WTC11 (cell line): Measurements from ENCODE around the gene CCDC8. TPM values are rescaled to one million over a fixed set of nuclear protein-coding genes. Genes with fewer than 3 reads are reported as not detected.
A peak's percentile ranks its signal among the peaks of the same experiment; 100 is the strongest.

Source experiments
- ATAC-seq: fragments of 200-7000 bp; cut with Tn5 transposase; 2 replicates; pipeline ENCODE4 v1.10.0; 2021; ENCODE audit warnings: mild to moderate bottlenecking, moderate library complexity
- CTCF ChIA-PET: fragments of 300-600 bp; sonication (Branson Sonifier 250); formaldehyde crosslinking; loops from one replicate; lab custom pipeline; 2021; ENCODE audit warnings: antibody characterized with exemption; lab: Charles Lee
- POLR2A ChIA-PET: fragments of 350-600 bp; sonication (Branson Sonifier 250); formaldehyde crosslinking; loops from one replicate; lab custom pipeline; 2021; ENCODE audit warnings: antibody characterized with exemption; lab: Charles Lee
- DNase-seq: peaks from one replicate; pipeline ENCODE4 v3.0.0; 2021; ENCODE audit warnings: low spot score
- H3K27ac Mint-ChIP-seq: 2 replicates; pipeline ENCODE4 v1.8.0; 2021; ENCODE audit warnings: mixed read lengths
- H3K27me3 Mint-ChIP-seq: 2 replicates; pipeline ENCODE4 v1.8.0; 2021; ENCODE audit warnings: low read depth, mild to moderate bottlenecking, moderate library complexity, mixed read lengths
- H3K36me3 Mint-ChIP-seq: 2 replicates; pipeline ENCODE4 v1.8.0; 2021; ENCODE audit warnings: mixed read lengths
- H3K4me1 Mint-ChIP-seq: 2 replicates; pipeline ENCODE4 v1.8.0; 2022; ENCODE audit warnings: mixed read lengths
- H3K4me3 Mint-ChIP-seq: 2 replicates; pipeline ENCODE4 v1.8.0; 2021; ENCODE audit warnings: mild to moderate bottlenecking, moderate library complexity, mixed read lengths
- H3K9me3 Mint-ChIP-seq: 2 replicates; pipeline ENCODE4 v1.8.0; 2021; ENCODE audit warnings: mixed read lengths
- ATF6 ChIP-seq: sonication (generic); formaldehyde crosslinking; IDR thresholded peaks from 2 replicates; pipeline ENCODE4 v1.8.1; 2023; ENCODE audit warnings: mild to moderate bottlenecking, missing genetic modification reagents
- CREM ChIP-seq: sonication (generic); formaldehyde crosslinking; IDR thresholded peaks from 2 replicates; pipeline ENCODE4 v1.8.1; 2022; ENCODE audit warnings: mild to moderate bottlenecking, missing genetic modification reagents, moderate library complexity
- FOXP1 ChIP-seq: sonication (generic); formaldehyde crosslinking; IDR thresholded peaks from 2 replicates; pipeline ENCODE4 v1.8.0; 2022; ENCODE audit warnings: missing genetic modification reagents, mild to moderate bottlenecking, moderate library complexity, borderline replicate concordance
- GTF2I ChIP-seq: fragments of 250-450 bp; sonication (Bioruptor Pico); conservative IDR thresholded peaks from 2 replicates; pipeline ENCODE4 v1.4.0; 2021; ENCODE audit warnings: mild to moderate bottlenecking
- HMGA2 ChIP-seq: fragments of 250-450 bp; sonication (Bioruptor Pico); IDR thresholded peaks from 2 replicates; pipeline ENCODE4 v1.4.0; 2021; ENCODE audit warnings: mild to moderate bottlenecking, moderate library complexity
- IRF2 ChIP-seq: sonication (generic); formaldehyde crosslinking; IDR thresholded peaks from 2 replicates; pipeline ENCODE4 v1.8.0; 2022; ENCODE audit warnings: low read depth, missing genetic modification reagents, borderline replicate concordance
- KAT7 ChIP-seq: sonication (generic); formaldehyde crosslinking; IDR thresholded peaks from 2 replicates; pipeline ENCODE4 v1.8.1; 2023; ENCODE audit warnings: missing genetic modification reagents, mild to moderate bottlenecking, borderline replicate concordance
- MAX ChIP-seq: sonication (generic); formaldehyde crosslinking; IDR thresholded peaks from 2 replicates; pipeline ENCODE4 v1.8.0; 2022; ENCODE audit warnings: mild to moderate bottlenecking, missing genetic modification reagents
- MLX ChIP-seq: sonication (generic); formaldehyde crosslinking; IDR thresholded peaks from 2 replicates; pipeline ENCODE4 v1.8.1; 2023; ENCODE audit warnings: mild to moderate bottlenecking, missing genetic modification reagents, moderate library complexity
- STAT6 ChIP-seq: sonication (generic); formaldehyde crosslinking; conservative IDR thresholded peaks from 2 replicates; pipeline ENCODE4 v1.8.1; 2023; ENCODE audit warnings: mild to moderate bottlenecking, low read depth, missing genetic modification reagents, moderate library complexity
- TEAD1 ChIP-seq: sonication (generic); formaldehyde crosslinking; IDR thresholded peaks from 2 replicates; pipeline ENCODE4 v1.8.0; 2022; ENCODE audit warnings: mild to moderate bottlenecking, missing genetic modification reagents
- ZBTB43 ChIP-seq: sonication (generic); formaldehyde crosslinking; IDR thresholded peaks from 2 replicates; pipeline ENCODE4 v1.8.1; 2023; ENCODE audit warnings: mild to moderate bottlenecking, missing genetic modification reagents
- ZNF121 ChIP-seq: sonication (generic); formaldehyde crosslinking; IDR thresholded peaks from 2 replicates; pipeline ENCODE4 v1.8.0; 2023; ENCODE audit warnings: missing genetic modification reagents
- total RNA-seq: library from RNA; stranded (reverse); gene quantifications from 3 replicates; pipeline ENCODE4 v1.2.3, GENCODE V29; 2021

Gene CCDC8
- total RNA-seq, 1 experiment from 2014 or later = 25.7 TPM

- POLR2A ChIA-PET = no interaction called here
- H3K4me1 Mint-ChIP-seq = peaks cover 66% of the 10 kb centered on the region
- 0 out of 2 replicates have a peak, but pooled peaks have one; percentile 45 for TF ChIP-seq MAX (CRISPR knock-in tag)
- no peak for TF ChIP-seq ZNF121 (CRISPR knock-in tag)
- TF ChIP-seq STAT6 (CRISPR knock-in tag) = no peak
- peak; percentile 47; the same call in 1 of the 2 replicates for TF ChIP-seq FOXP1 (CRISPR knock-in tag)
- no peak for TF ChIP-seq TEAD1 (CRISPR knock-in tag)
- TF ChIP-seq ZBTB43 = peak; percentile 60; the same call in 1 of the 2 replicates
- H3K4me3 Mint-ChIP-seq = peak overlapping the region; percentile 95
- no peaks in the 10 kb centered on the region for H3K9me3 Mint-ChIP-seq
- peak overlapping the region; percentile 45; the same call in 1 of the 2 replicates for H3K27ac Mint-ChIP-seq
- ATAC-seq = no peak
- peaks cover 6% of the 10 kb centered on the region for H3K27me3 Mint-ChIP-seq
- CTCF ChIA-PET = interaction anchor here (0.8 to 1.5 kb wide), 3 partner anchors 20 to 125 kb away, joined by 3 to 6 read pairs (median 3); no protein-coding TSS in a partner anchor
- no peak for DNase-seq
- H3K36me3 Mint-ChIP-seq = peaks cover 13% of the 10 kb centered on the region
Measured at GRCh38 chr19:46411925-46412649, 1.3 kb downstream of the CCDC8 start.

GRCh38 chr19:46411088-46411924 is 2.1 kb downstream of the CCDC8 start:
- no peaks in the 10 kb centered on the region for H3K9me3 Mint-ChIP-seq
- 0 out of 2 replicates have a peak overlapping the region, but pooled peaks have one; percentile 45 for H3K27ac Mint-ChIP-seq
- POLR2A ChIA-PET = interaction anchor here (0.5 kb wide), 1 partner anchor 12 kb away, joined by 3 read pairs; no protein-coding TSS in a partner anchor
- H3K27me3 Mint-ChIP-seq = peaks cover 13% of the 10 kb centered on the region
- ATAC-seq (no peak), DNase-seq (no peak)
- H3K4me3 Mint-ChIP-seq = peak overlapping the region; percentile 95
- CTCF ChIA-PET = interaction anchor here (1.5 kb wide), 2 partner anchors 21 to 34 kb away, joined by 3 to 6 read pairs; no protein-coding TSS in a partner anchor
- H3K36me3 Mint-ChIP-seq = peaks cover 13% of the 10 kb centered on the region
- TF ChIP-seq ATF6 = no peak
- TF ChIP-seq CREM (CRISPR knock-in tag) = no peak
- no peak for TF ChIP-seq KAT7 (CRISPR knock-in tag)
- TF ChIP-seq HMGA2 (CRISPR knock-in tag) = no peak
- TF ChIP-seq FOXP1 (CRISPR knock-in tag) = no peak
- no peak for TF ChIP-seq MLX (CRISPR knock-in tag)
- TF ChIP-seq GTF2I (CRISPR knock-in tag) = no peak
- TF ChIP-seq TEAD1 (CRISPR knock-in tag) = no peak
- TF ChIP-seq ZBTB43 = no peak
- no peak for TF ChIP-seq IRF2
- TF ChIP-seq, all 79 proteins: peak for 0
- H3K4me1 Mint-ChIP-seq = peaks cover 70% of the 10 kb centered on the region
